ENCODE data around the gene CREB5. TPM values are rescaled to one million over a fixed set of nuclear protein-coding genes. Genes with fewer than 3 reads are reported as not detected.

CREB5 gene
- total and polyA plus RNA-seq, 9 donors = 16.0 to 46.2 (median 28.5) TPM

- WGBS (ENCODE audit: insufficient coverage) = no CpG with 5 or more reads among the region's 1 CpG
- DNase-seq = no peak
- peaks cover 16% of the 10 kb centered on the region for H3K4me1 ChIP-seq (ENCODE audit: control insufficient read depth, insufficient read depth, low read length)
- no peak overlapping the region for H3K4me3 ChIP-seq (ENCODE audit: low read length)
- no peaks in the 10 kb centered on the region for H3K9me3 ChIP-seq (replicated peaks; ENCODE audit: control insufficient read depth, low read depth, low read length)
- H3K27ac ChIP-seq (ENCODE audit: low read length) = peak overlapping the region; percentile 29
- H3K36me3 ChIP-seq (ENCODE audit: control insufficient read depth, insufficient read depth, low read length) = peaks cover 9% of the 10 kb centered on the region
- H3K27me3 ChIP-seq (ENCODE audit: control insufficient read depth, insufficient read depth, low read length) = no peaks in the 10 kb centered on the region
These were observed 341.3 kb downstream of the CREB5 start for GRCh38 chr7:28753613-28754012.

- peak overlapping the region; percentile 53 for H3K27ac ChIP-seq (ENCODE audit: low read length)
- peak; percentile 85 for DNase-seq
These were observed 341.7 kb downstream of the CREB5 start for GRCh38 chr7:28754027-28754426.

GRCh38 chr7:28754447-28754846 is 342.1 kb downstream of the CREB5 start:
- no peak for DNase-seq
- WGBS (ENCODE audit: insufficient coverage) = 83% methylated on average over 2 of the region's 5 CpGs
- Histone ChIP-seq H3K36me3 (ENCODE audit: control insufficient read depth, insufficient read depth, low read length) (peaks cover 9% of the 10 kb centered on the region), H3K27me3 (ENCODE audit: control insufficient read depth, insufficient read depth, low read length) (no peaks in the 10 kb centered on the region), H3K27ac (ENCODE audit: low read length) (peak overlapping the region; percentile 53), H3K4me1 (ENCODE audit: control insufficient read depth, insufficient read depth, low read length) (peaks cover 12% of the 10 kb centered on the region), H3K9me3 (replicated peaks; ENCODE audit: control insufficient read depth, low read depth, low read length) (no peaks in the 10 kb centered on the region), H3K4me3 (ENCODE audit: low read length) (no peak overlapping the region)

More at GRCh38 chr7:28754027-28754426, 341.7 kb downstream of the CREB5 start:
- WGBS (ENCODE audit: insufficient coverage) = no CpG with 5 or more reads among the region's 3 CpGs
- Histone ChIP-seq H3K27me3 (ENCODE audit: control insufficient read depth, insufficient read depth, low read length) (no peaks in the 10 kb centered on the region), H3K9me3 (replicated peaks; ENCODE audit: control insufficient read depth, low read depth, low read length) (no peaks in the 10 kb centered on the region), H3K4me1 (ENCODE audit: control insufficient read depth, insufficient read depth, low read length) (peaks cover 14% of the 10 kb centered on the region), H3K4me3 (ENCODE audit: low read length) (no peak overlapping the region), H3K36me3 (ENCODE audit: control insufficient read depth, insufficient read depth, low read length) (peaks cover 9% of the 10 kb centered on the region)

GRCh38 chr7:28755255-28755654 is 342.9 kb downstream of the CREB5 start:
- Histone ChIP-seq H3K36me3 (ENCODE audit: control insufficient read depth, insufficient read depth, low read length) (peaks cover 11% of the 10 kb centered on the region), H3K27me3 (ENCODE audit: control insufficient read depth, insufficient read depth, low read length) (no peaks in the 10 kb centered on the region), H3K27ac (ENCODE audit: low read length) (peak overlapping the region; percentile 54), H3K4me1 (ENCODE audit: control insufficient read depth, insufficient read depth, low read length) (peaks cover 12% of the 10 kb centered on the region), H3K4me3 (ENCODE audit: low read length) (no peak overlapping the region), H3K9me3 (replicated peaks; ENCODE audit: control insufficient read depth, low read depth, low read length) (no peaks in the 10 kb centered on the region)
- WGBS (ENCODE audit: insufficient coverage) = 51% methylated on average over 2 of the region's 3 CpGs
- DNase-seq = peak; percentile 78

- Histone ChIP-seq H3K36me3 (ENCODE audit: control insufficient read depth, insufficient read depth, low read length) (peaks cover 11% of the 10 kb centered on the region), H3K4me3 (ENCODE audit: low read length) (no peak overlapping the region), H3K27ac (ENCODE audit: low read length) (no peak overlapping the region), H3K9me3 (replicated peaks; ENCODE audit: control insufficient read depth, low read depth, low read length) (no peaks in the 10 kb centered on the region), H3K4me1 (ENCODE audit: control insufficient read depth, insufficient read depth, low read length) (peaks cover 16% of the 10 kb centered on the region), H3K27me3 (ENCODE audit: control insufficient read depth, insufficient read depth, low read length) (no peaks in the 10 kb centered on the region)
- 82% methylated on average over 5 of the region's 5 CpGs for WGBS (ENCODE audit: insufficient coverage)
- no peak for DNase-seq
These were observed 345.9 kb downstream of the CREB5 start for GRCh38 chr7:28758186-28758585.

GRCh38 chr7:28759475-28759971 is 347.2 kb downstream of the CREB5 start:
- no peak for DNase-seq
- WGBS (ENCODE audit: insufficient coverage) = 69% methylated on average over 3 of the region's 5 CpGs
- Histone ChIP-seq H3K4me3 (ENCODE audit: low read length) (no peak overlapping the region), H3K9me3 (replicated peaks; ENCODE audit: control insufficient read depth, low read depth, low read length) (no peaks in the 10 kb centered on the region), H3K27ac (ENCODE audit: low read length) (no peak overlapping the region), H3K36me3 (ENCODE audit: control insufficient read depth, insufficient read depth, low read length) (peaks cover 11% of the 10 kb centered on the region), H3K27me3 (ENCODE audit: control insufficient read depth, insufficient read depth, low read length) (no peaks in the 10 kb centered on the region), H3K4me1 (ENCODE audit: control insufficient read depth, insufficient read depth, low read length) (peaks cover 10% of the 10 kb centered on the region)

- Histone ChIP-seq H3K4me1 (ENCODE audit: control insufficient read depth, insufficient read depth, low read length) (peaks cover 3% of the 10 kb centered on the region), H3K27me3 (ENCODE audit: control insufficient read depth, insufficient read depth, low read length) (no peaks in the 10 kb centered on the region), H3K27ac (ENCODE audit: low read length) (no peak overlapping the region), H3K9me3 (replicated peaks; ENCODE audit: control insufficient read depth, low read depth, low read length) (no peaks in the 10 kb centered on the region), H3K4me3 (ENCODE audit: low read length) (no peak overlapping the region), H3K36me3 (ENCODE audit: control insufficient read depth, insufficient read depth, low read length) (peaks cover 10% of the 10 kb centered on the region)
- peak; percentile 89 for DNase-seq
- WGBS (ENCODE audit: insufficient coverage) = no CpG with 5 or more reads among the region's 2 CpGs
These were observed 349.2 kb downstream of the CREB5 start for GRCh38 chr7:28761505-28761904.

- no CpG with 5 or more reads among the region's 1 CpG for WGBS (ENCODE audit: insufficient coverage)
- no peak for DNase-seq
- H3K9me3 ChIP-seq (replicated peaks; ENCODE audit: control insufficient read depth, low read depth, low read length) = no peaks in the 10 kb centered on the region
- H3K36me3 ChIP-seq (ENCODE audit: control insufficient read depth, insufficient read depth, low read length) = peaks cover 11% of the 10 kb centered on the region
- H3K4me1 ChIP-seq (ENCODE audit: control insufficient read depth, insufficient read depth, low read length) = peaks cover 3% of the 10 kb centered on the region
- no peak overlapping the region for H3K4me3 ChIP-seq (ENCODE audit: low read length)
- no peak overlapping the region for H3K27ac ChIP-seq (ENCODE audit: low read length)
- H3K27me3 ChIP-seq (ENCODE audit: control insufficient read depth, insufficient read depth, low read length) = no peaks in the 10 kb centered on the region
These were observed 350.3 kb downstream of the CREB5 start for GRCh38 chr7:28762651-28763050.

- no peak for DNase-seq
- no peaks in the 10 kb centered on the region for H3K4me1 ChIP-seq (ENCODE audit: control insufficient read depth, insufficient read depth, low read length)
- peaks cover 3% of the 10 kb centered on the region for H3K36me3 ChIP-seq (ENCODE audit: control insufficient read depth, insufficient read depth, low read length)
- no peaks in the 10 kb centered on the region for H3K27me3 ChIP-seq (ENCODE audit: control insufficient read depth, insufficient read depth, low read length)
- H3K9me3 ChIP-seq (replicated peaks; ENCODE audit: control insufficient read depth, low read depth, low read length) = no peaks in the 10 kb centered on the region
- no peak overlapping the region for H3K27ac ChIP-seq (ENCODE audit: low read length)
- H3K4me3 ChIP-seq (ENCODE audit: low read length) = no peak overlapping the region
- 80% methylated on average over 1 of the region's 4 CpGs for WGBS (ENCODE audit: insufficient coverage)
These were observed 354.0 kb downstream of the CREB5 start for GRCh38 chr7:28766359-28766758.

GRCh38 chr7:28767356-28767755 is 355.0 kb downstream of the CREB5 start:
- 90% methylated on average over 1 of the region's 3 CpGs for WGBS (ENCODE audit: insufficient coverage)
- H3K27ac ChIP-seq (ENCODE audit: low read length) = no peak overlapping the region

GRCh38 chr7:28768577-28769147 is 356.3 kb downstream of the CREB5 start:
- Histone ChIP-seq H3K9me3 (replicated peaks; ENCODE audit: control insufficient read depth, low read depth, low read length) (no peaks in the 10 kb centered on the region), H3K27me3 (ENCODE audit: control insufficient read depth, insufficient read depth, low read length) (no peaks in the 10 kb centered on the region), H3K4me3 (ENCODE audit: low read length) (no peak overlapping the region), H3K27ac (ENCODE audit: low read length) (no peak overlapping the region), H3K4me1 (ENCODE audit: control insufficient read depth, insufficient read depth, low read length) (no peaks in the 10 kb centered on the region), H3K36me3 (ENCODE audit: control insufficient read depth, insufficient read depth, low read length) (peaks cover 3% of the 10 kb centered on the region)
- DNase-seq = no peak
- no CpG with 5 or more reads among the region's 1 CpG for WGBS (ENCODE audit: insufficient coverage)

More at GRCh38 chr7:28767356-28767755, 355.0 kb downstream of the CREB5 start:
- Histone ChIP-seq H3K27me3 (ENCODE audit: control insufficient read depth, insufficient read depth, low read length) (no peaks in the 10 kb centered on the region), H3K36me3 (ENCODE audit: control insufficient read depth, insufficient read depth, low read length) (peaks cover 3% of the 10 kb centered on the region), H3K4me1 (ENCODE audit: control insufficient read depth, insufficient read depth, low read length) (no peaks in the 10 kb centered on the region), H3K9me3 (replicated peaks; ENCODE audit: control insufficient read depth, low read depth, low read length) (no peaks in the 10 kb centered on the region), H3K4me3 (ENCODE audit: low read length) (no peak overlapping the region)
- DNase-seq = no peak

Data from muscle of leg (tissue), 11 donors.